ENCODE data around the gene TMEM145. TPM values are rescaled to one million over a fixed set of nuclear protein-coding genes. Genes with fewer than 3 reads are reported as not detected.
A peak's percentile ranks its signal among the peaks of the same experiment; 100 is the strongest.

TMEM145 gene
- polyA plus RNA-seq, 3 donors: not detected

- Mint-ChIP-seq H3K27ac (peak within 1 kb of the TSS; percentile 21 to 74 (median 50)), H3K9me3 (peaks cover 0 to 11% (median 8%) of the 10 kb centered on the region in 7 donors), H3K36me3 (peaks cover 4 to 8% of the 10 kb centered on the region in 2 donors), H3K4me3 (peak within 1 kb of the TSS; percentile 84 to 93), H3K4me1 (peaks cover 31% of the 10 kb centered on the region), H3K27me3 (ENCODE audit: low read depth in 3 of 3) (peaks cover 38 to 49% (median 44%) of the 10 kb centered on the region in 3 donors)
- intact Hi-C loops (cut with micrococcal nuclease): loop anchor here (1.0 to 10.0 kb wide), 4 partner anchors 71 to 218 kb away; partner anchors contain the start of gene POU2F2 (in 1 of the 2)
- Histone ChIP-seq H3K79me2 (ENCODE audit: insufficient read depth, low read length) (peaks cover 9% of the 10 kb centered on the region), H4K20me1 (ENCODE audit: insufficient read depth, low read length) (no peaks in the 10 kb centered on the region), H3K36me3 (replicated peaks in 1 of 2; ENCODE audit: control insufficient read depth in 1 of 2, insufficient read depth in 2 of 2, low read length in 2 of 2) (no peaks in the 10 kb centered on the region), H3K4me1 (ENCODE audit: control insufficient read depth in 1 of 2, insufficient read depth in 2 of 2, low read length in 2 of 2) (peaks cover 14 to 27% of the 10 kb centered on the region in 2 donors), H2AFZ (ENCODE audit: insufficient read depth, low read depth, low read length, poor library complexity, severe bottlenecking) (peak within 1 kb of the TSS; percentile 99), H3K4me2 (replicated peaks; ENCODE audit: extremely low read depth, low read length, poor library complexity, severe bottlenecking) (peak within 1 kb of the TSS; percentile 91), H3K9me3 (replicated peaks in 1 of 2; ENCODE audit: control insufficient read depth in 1 of 2, insufficient read depth in 1 of 2, low read length in 2 of 2) (peaks cover 0 to 7% of the 10 kb centered on the region in 2 donors), H3K27ac (ENCODE audit: low read depth in 1 of 2, low read length in 2 of 2) (peak within 1 kb of the TSS; percentile 5 to 65), H3K4me3 (replicated peaks in 1 of 3; ENCODE audit: low read depth in 2 of 3, low read length in 3 of 3) (peak within 1 kb of the TSS; percentile 55 to 96 (median 85)), H3K27me3 (ENCODE audit: control insufficient read depth in 2 of 2, insufficient read depth in 2 of 2, low read length in 2 of 2) (peaks cover 24 to 32% of the 10 kb centered on the region in 2 donors), H3K9ac (ENCODE audit: insufficient read depth, low read length, poor library complexity, severe bottlenecking) (peak within 1 kb of the TSS; percentile 72)
- no peak for TF ChIP-seq CTCF (IDR thresholded peaks at IDR 0.05)
- DNase-seq: peak; percentile 96 to 98 (median 98)
- under 1% methylated on average over 36 of the region's 45 CpGs for WGBS (ENCODE audit: insufficient coverage)
Observed at GRCh38 chr19:42325308-42325895, 12.3 kb downstream of the TMEM145 start, which contains the start of gene MEGF8. Gene MEGF8 (plus strand): TSS chr19:42325635. CDS start chr19:42326244, 609 bp downstream.

- Histone ChIP-seq H3K27ac (ENCODE audit: low read depth in 1 of 2, low read length in 2 of 2) (peak overlapping the region; percentile 5 to 65), H3K4me1 (ENCODE audit: control insufficient read depth in 1 of 2, insufficient read depth in 2 of 2, low read length in 2 of 2) (peaks cover 14 to 27% of the 10 kb centered on the region in 2 donors), H3K4me2 (replicated peaks; ENCODE audit: extremely low read depth, low read length, poor library complexity, severe bottlenecking) (peak overlapping the region; percentile 91), H3K4me3 (replicated peaks in 1 of 3; ENCODE audit: low read depth in 2 of 3, low read length in 3 of 3) (peak overlapping the region; percentile 55 to 96 (median 85)), H3K79me2 (ENCODE audit: insufficient read depth, low read length) (peaks cover 9% of the 10 kb centered on the region), H4K20me1 (ENCODE audit: insufficient read depth, low read length) (no peaks in the 10 kb centered on the region), H3K9ac (ENCODE audit: insufficient read depth, low read length, poor library complexity, severe bottlenecking) (peak overlapping the region; percentile 72), H3K36me3 (replicated peaks in 1 of 2; ENCODE audit: control insufficient read depth in 1 of 2, insufficient read depth in 2 of 2, low read length in 2 of 2) (no peaks in the 10 kb centered on the region), H3K9me3 (replicated peaks in 1 of 2; ENCODE audit: control insufficient read depth in 1 of 2, insufficient read depth in 1 of 2, low read length in 2 of 2) (peaks cover 0 to 7% of the 10 kb centered on the region in 2 donors), H3K27me3 (ENCODE audit: control insufficient read depth in 2 of 2, insufficient read depth in 2 of 2, low read length in 2 of 2) (peaks cover 24 to 32% of the 10 kb centered on the region in 2 donors), H2AFZ (ENCODE audit: insufficient read depth, low read depth, low read length, poor library complexity, severe bottlenecking) (peak overlapping the region; percentile 99)
- Mint-ChIP-seq H3K27ac (peak overlapping the region in 5 of 7 donors; percentile 48 to 74 (median 53)), H3K27me3 (ENCODE audit: low read depth in 3 of 3) (peaks cover 32 to 42% (median 38%) of the 10 kb centered on the region in 3 donors), H3K4me1 (peaks cover 33% of the 10 kb centered on the region), H3K4me3 (peak overlapping the region; percentile 84 to 90), H3K9me3 (peaks cover 0 to 10% (median 8%) of the 10 kb centered on the region in 7 donors), H3K36me3 (peaks cover 4 to 8% of the 10 kb centered on the region in 2 donors)
- TF ChIP-seq CTCF (IDR thresholded peaks at IDR 0.05): no peak
- 2% methylated on average over 33 of the region's 37 CpGs for WGBS (ENCODE audit: insufficient coverage)
- intact Hi-C loops (cut with micrococcal nuclease): loop anchor here (1.0 to 10.0 kb wide), 4 partner anchors 71 to 219 kb away; partner anchors contain the start of gene POU2F2 (in 1 of the 2)
- DNase-seq: peak in 1 of 3 donors; percentile 33
Observed at GRCh38 chr19:42325896-42326771, 13.0 kb downstream of the TMEM145 start.
